Chondrocyte (in vitro differentiated cells): ENCODE data around the gene SOX18. TPM values are rescaled to one million over a fixed set of nuclear protein-coding genes. Genes with fewer than 3 reads are reported as not detected.

Experiments
- DNase-seq: peaks from one replicate; pipeline ENCODE4 v3.0.0; 2021; ENCODE audit warnings: mixed read lengths, low spot score
- H3K27ac Mint-ChIP-seq: one replicate; pipeline ENCODE4 v1.8.0; 2021; ENCODE audit warnings: mild to moderate bottlenecking, moderate library complexity, mixed read lengths; ENCODE audit not compliant: unreplicated experiment
- H3K27me3 Mint-ChIP-seq: 2 replicates; pipeline ENCODE4 v1.8.0; 2021; ENCODE audit warnings: low read depth, mixed read lengths
- H3K36me3 Mint-ChIP-seq: 2 replicates; pipeline ENCODE4 v1.8.0; 2021; ENCODE audit warnings: low read depth, mixed read lengths
- H3K4me1 Mint-ChIP-seq: 2 replicates; pipeline ENCODE4 v1.8.0; 2021; ENCODE audit warnings: low read depth, mild to moderate bottlenecking, mixed read lengths
- H3K4me3 Mint-ChIP-seq: one replicate; pipeline ENCODE4 v1.8.0; 2021; ENCODE audit warnings: mild to moderate bottlenecking, moderate library complexity, mixed read lengths; ENCODE audit not compliant: unreplicated experiment
- H3K9me3 Mint-ChIP-seq: 2 replicates; pipeline ENCODE4 v1.8.0; 2021; ENCODE audit warnings: low read depth, mixed read lengths
- CTCF ChIP-seq: fragments of 200-600 bp; sonication (generic); IDR thresholded peaks from 2 replicates; pipeline ENCODE4 v1.5.0; 2021; ENCODE audit warnings: antibody characterized with exemption, mild to moderate bottlenecking, moderate library complexity
- long read RNA-seq: library from polyadenylated mRNA; stranded (forward); transcript quantifications from one replicate; pipeline ENCODE4 v2.0.0, GENCODE V29; 2021
- total RNA-seq: library from RNA; stranded (reverse); gene quantifications from 3 replicates; pipeline ENCODE4 v1.2.1, GENCODE V29; 2021

Gene SOX18
- 2.1 to 2.8 TPM (median 2.3 TPM) in 3 replicates for total RNA-seq
- long read RNA-seq, transcript SOX18-201 (2 exons, 1,864 nt), result major isoform, 5 of 5 reads
- long read RNA-seq, partial matches to known transcripts, result 0 of 5 reads
- long read RNA-seq, other reads (novel, unspliced or antisense), result 0 of 5 reads

GRCh38 chr20:64049060-64049877, at the start of gene SOX18:
Gene SOX18 (minus strand): TSS chr20:64049639. CDS start chr20:64049516, 123 bp downstream.
- Mint-ChIP-seq H3K4me3 (peak within 1 kb of the TSS; percentile 61), H3K27ac (no peak within 1 kb of the TSS), H3K4me1 (peaks cover 28% of the 10 kb centered on the region), H3K36me3 (no peaks in the 10 kb centered on the region), H3K27me3 (peaks cover 1% of the 10 kb centered on the region), H3K9me3 (no peaks in the 10 kb centered on the region)
- DNase-seq, result no peak
- no peak for TF ChIP-seq CTCF

GRCh38 chr20:64098471-64099013, 49.1 kb upstream of the SOX18 start:
- peaks cover 17% of the 10 kb centered on the region for H3K27me3 Mint-ChIP-seq
- no peak overlapping the region for H3K27ac Mint-ChIP-seq
- TF ChIP-seq CTCF, result no peak
- peaks cover 5% of the 10 kb centered on the region for H3K36me3 Mint-ChIP-seq
- peaks cover 3% of the 10 kb centered on the region for H3K9me3 Mint-ChIP-seq
- H3K4me3 Mint-ChIP-seq, result no peak overlapping the region
- H3K4me1 Mint-ChIP-seq, result peaks cover 3% of the 10 kb centered on the region
- no peak for DNase-seq

- Mint-ChIP-seq H3K27me3 (peaks cover 14% of the 10 kb centered on the region), H3K4me1 (no peaks in the 10 kb centered on the region), H3K9me3 (peaks cover 3% of the 10 kb centered on the region), H3K4me3 (no peak overlapping the region), H3K27ac (no peak overlapping the region), H3K36me3 (peaks cover 5% of the 10 kb centered on the region)
- DNase-seq, result no peak
- no peak for TF ChIP-seq CTCF
Observed at GRCh38 chr20:64096535-64096934, 47.1 kb upstream of the SOX18 start.

- Mint-ChIP-seq H3K27ac (no peak overlapping the region), H3K36me3 (peaks cover 5% of the 10 kb centered on the region), H3K4me1 (no peaks in the 10 kb centered on the region), H3K9me3 (peaks cover 3% of the 10 kb centered on the region), H3K27me3 (peaks cover 8% of the 10 kb centered on the region), H3K4me3 (no peak overlapping the region)
- no peak for TF ChIP-seq CTCF
- DNase-seq, result no peak
Observed at GRCh38 chr20:64095927-64096326, 46.5 kb upstream of the SOX18 start.

GRCh38 chr20:64095455-64095854, 46.0 kb upstream of the SOX18 start:
- Mint-ChIP-seq H3K27ac (no peak overlapping the region), H3K27me3 (peaks cover 5% of the 10 kb centered on the region), H3K9me3 (peaks cover 3% of the 10 kb centered on the region), H3K36me3 (peaks cover 5% of the 10 kb centered on the region), H3K4me3 (no peak overlapping the region), H3K4me1 (no peaks in the 10 kb centered on the region)
- DNase-seq, result no peak
- TF ChIP-seq CTCF, result no peak
